Measurements from ENCODE around the gene PPARGC1A. TPM values are rescaled to one million over a fixed set of nuclear protein-coding genes. Genes with fewer than 3 reads are reported as not detected.
A peak's percentile ranks its signal among the peaks of the same experiment; 100 is the strongest.

The PPARGC1A gene
- total and polyA plus RNA-seq, 12 donors = 11.8 to 200 (median 102) TPM

- H3K4me1 ChIP-seq = peaks cover 0 to 9% (median 0%) of the 10 kb centered on the region in 9 donors
- peak in 3 of 9 donors; percentile 23 to 33 (median 26) for TF ChIP-seq CTCF (IDR thresholded peaks at IDR 0.05)
- H3K27ac ChIP-seq = no peak overlapping the region
- no peak for DNase-seq
- ATAC-seq = peak in 4 of 8 donors; percentile 46 to 79 (median 48)
- no peaks in the 10 kb centered on the region for H3K27me3 ChIP-seq
- intact Hi-C loops (cut with DNase I) = no loop called here
- H3K36me3 ChIP-seq = no peaks in the 10 kb centered on the region
- H3K4me3 ChIP-seq = no peak overlapping the region
- no peaks in the 10 kb centered on the region for H3K9me3 ChIP-seq
Measured at GRCh38 chr4:23923840-23924239, 34.0 kb upstream of the PPARGC1A start.

GRCh38 chr4:23923141-23923540 lies 33.3 kb upstream of the PPARGC1A start:
- WGBS, 2 donors = 63 to 67% methylated on average over 3 of the region's 3 CpGs
- no peak for TF ChIP-seq CTCF (IDR thresholded peaks at IDR 0.05)
- intact Hi-C loops (cut with DNase I) = no loop called here

GRCh38 chr4:23922541-23923111 lies 32.8 kb upstream of the PPARGC1A start:
- TF ChIP-seq CTCF (IDR thresholded peaks at IDR 0.05) = no peak
- Histone ChIP-seq H3K27me3 (no peaks in the 10 kb centered on the region), H3K27ac (no peak overlapping the region), H3K4me3 (no peak overlapping the region), H3K4me1 (peaks cover 0 to 9% (median 0%) of the 10 kb centered on the region in 9 donors), H3K9me3 (no peaks in the 10 kb centered on the region), H3K36me3 (no peaks in the 10 kb centered on the region)
- WGBS, 2 donors = 89 to 90% methylated on average over 8 of the region's 8 CpGs
- ATAC-seq = no peak
- intact Hi-C loops (cut with DNase I) = no loop called here
- no peak for DNase-seq

More at GRCh38 chr4:23923141-23923540, 33.3 kb upstream of the PPARGC1A start:
- Histone ChIP-seq H3K4me3 (no peak overlapping the region), H3K36me3 (no peaks in the 10 kb centered on the region), H3K4me1 (peaks cover 0 to 9% (median 0%) of the 10 kb centered on the region in 9 donors), H3K27ac (no peak overlapping the region), H3K27me3 (no peaks in the 10 kb centered on the region), H3K9me3 (no peaks in the 10 kb centered on the region)
- ATAC-seq (no peak), DNase-seq (no peak)

GRCh38 chr4:23922013-23922412 lies 32.2 kb upstream of the PPARGC1A start:
- DNase-seq (no peak), ATAC-seq (no peak)
- no peak for TF ChIP-seq CTCF (IDR thresholded peaks at IDR 0.05)
- intact Hi-C loops (cut with DNase I) = no loop called here
- no peaks in the 10 kb centered on the region for H3K36me3 ChIP-seq
- 96 to 97% methylated on average over 2 of the region's 2 CpGs for WGBS, 2 donors
- H3K4me1 ChIP-seq = peaks cover 0 to 9% (median 0%) of the 10 kb centered on the region in 9 donors
- no peaks in the 10 kb centered on the region for H3K27me3 ChIP-seq
- H3K4me3 ChIP-seq = no peak overlapping the region
- H3K27ac ChIP-seq = no peak overlapping the region
- no peaks in the 10 kb centered on the region for H3K9me3 ChIP-seq
